ENCODE measurements around the gene MASP2. TPM values are rescaled to one million over a fixed set of nuclear protein-coding genes. Genes with fewer than 3 reads are reported as not detected.

MASP2 gene
- total and polyA plus RNA-seq, 9 of the 15 experiments (the other 6 are each of a cell fraction or from before 2014, with no cell fraction given), result 0.01 to 0.23 (median 0.06) TPM; not detected in 3

- TF ChIP-seq LARP7 (IDR thresholded peaks at IDR 0.05) (no peak), NRF1 (conservative IDR thresholded peaks at IDR 0.05 in 1 of 2, IDR thresholded peaks at IDR 0.05 in 1 of 2) (0 out of 4 replicates have a peak, but pooled peaks of 1 of the 2 experiments have one; percentile 10), HCFC1 (IDR thresholded peaks at IDR 0.05; ENCODE audit: low read depth, low read length) (no peak), ZBTB1 (CRISPR knock-in tag; IDR thresholded peaks at IDR 0.05; ENCODE audit: borderline replicate concordance, low read depth) (no peak; the same call in 1 of the 2 replicates), POLR2A (conservative IDR thresholded peaks at IDR 0.05) (peak; percentile 76), ZNF146 (CRISPR knock-in tag; IDR thresholded peaks at IDR 0.05; ENCODE audit: unreplicated experiment) (no peak), RAD51 (IDR thresholded peaks at IDR 0.05; ENCODE audit: borderline replicate concordance, low read depth) (no peak), SMARCA5 (IDR thresholded peaks at IDR 0.05) (no peak), HMGN3 (IDR thresholded peaks at IDR 0.05; ENCODE audit: borderline replicate concordance, extremely low read depth, insufficient read length, low read depth, low read length) (peak; percentile 12), ZNF830 (CRISPR knock-in tag; IDR thresholded peaks at IDR 0.05) (no peak), POLR2B (IDR thresholded peaks at IDR 0.05; ENCODE audit: low read depth, partially characterized antibody) (peak; percentile 57), CTCF (IDR thresholded peaks at IDR 0.05 in 2 of 3, conservative IDR thresholded peaks at IDR 0.05 in 1 of 3; ENCODE audit: insufficient read depth in 2 of 3, low read depth in 1 of 3, low read length in 3 of 3) (peak in 2 of 3 experiments; percentile 27 to 28; a peak in 1 of 6 replicates), NEUROD1 (IDR thresholded peaks at IDR 0.05; ENCODE audit: borderline replicate concordance, low read depth, low read length, partially characterized antibody) (no peak), ZNF165 (CRISPR knock-in tag; IDR thresholded peaks at IDR 0.05; ENCODE audit: borderline replicate concordance) (no peak), TAF15 (IDR thresholded peaks at IDR 0.05; ENCODE audit: low read depth, low read length) (0 out of 2 replicates have a peak, but pooled peaks have one; percentile 16), ZNF668 (CRISPR knock-in tag; IDR thresholded peaks at IDR 0.05) (no peak), ZNF518B (CRISPR knock-in tag; IDR thresholded peaks at IDR 0.05) (no peak), MTA3 (IDR thresholded peaks at IDR 0.05; ENCODE audit: borderline replicate concordance) (peak; percentile 29; the same call in 1 of the 2 replicates), SUPT5H (IDR thresholded peaks at IDR 0.05) (peak; percentile 72), WHSC1 (IDR thresholded peaks at IDR 0.05; ENCODE audit: low read length) (no peak), MNT (conservative IDR thresholded peaks at IDR 0.05) (0 out of 4 replicates have a peak, but pooled peaks of 1 of the 2 experiments have one; percentile 30), NCOR1 (IDR thresholded peaks at IDR 0.05) (peak; percentile 29; the same call in 1 of the 2 replicates)
These were observed 6.1 kb upstream of the MASP2 start (continued) for GRCh38 chr1:11052839-11053757.
